Measurements from ENCODE around the gene SLC6A12.
"Not testable (repeated sequence)": the region's sequence is repeated elsewhere in the genome, so short reads cannot be mapped to it uniquely, and the experiment has no call there.

- TF ChIP-seq EZH2 (IDR thresholded peaks at IDR 0.05; ENCODE audit: borderline replicate concordance, low read length); CTCF (conservative IDR thresholded peaks at IDR 0.05 in 1 of 2, IDR thresholded peaks at IDR 0.05 in 1 of 2; ENCODE audit: extremely low read depth in 1 of 2, insufficient read depth in 1 of 2, low read depth in 1 of 2, low read length in 2 of 2): not testable (repeated sequence)
These were observed 25.7 kb downstream of the SLC6A12 start for GRCh38 chr12:187986-188909.

All from mammary epithelial cell (primary cell).